GM13977 (cell line): ENCODE data around the gene ACTG1.

ENCODE experiments used
- DNase-seq: peaks from one replicate; pipeline ENCODE4 v3.0.0; 2012; ENCODE audit warnings: low spot score
- CTCF ChIP-seq: IDR thresholded peaks from 2 replicates; pipeline ENCODE4 v1.5.1; 2012; ENCODE audit warnings: mild to moderate bottlenecking, control low read depth; ENCODE audit not compliant: insufficient read depth; ENCODE audit errors: extremely low read depth, missing control alignments
- in situ Hi-C: fragments of 300-500 bp; cut with MboI; formaldehyde crosslinking; loops from one replicate; pipeline ENCODE4 v1.12.0; 2022; ENCODE audit warnings: low sequenced_read_pairs, low pct_unique_long_range_greater_than_20kb, mixed read lengths, inconsistent platforms; ENCODE audit not compliant: unreplicated experiment

Gene ACTG1

GRCh38 chr17:81471818-81472456 is 40.7 kb downstream of the ACTG1 start:
- DNase-seq, result no peak
- no peak for TF ChIP-seq CTCF
- in situ Hi-C loops, result no loop called here

GRCh38 chr17:81470944-81471817 is 41.4 kb downstream of the ACTG1 start:
- no peak for DNase-seq
- TF ChIP-seq CTCF, result no peak
- in situ Hi-C loops, result no loop called here

GRCh38 chr17:81470270-81470943 is 42.2 kb downstream of the ACTG1 start:
- in situ Hi-C loops, result no loop called here
- DNase-seq, result no peak
- TF ChIP-seq CTCF, result no peak

- DNase-seq, result no peak
- TF ChIP-seq CTCF, result no peak
- in situ Hi-C loops, result no loop called here
Observed at GRCh38 chr17:81469266-81469665, 43.3 kb downstream of the ACTG1 start.

GRCh38 chr17:81468770-81469121 is 43.9 kb downstream of the ACTG1 start:
- in situ Hi-C loops, result no loop called here
- no peak for DNase-seq
- no peak for TF ChIP-seq CTCF

- TF ChIP-seq CTCF, result no peak
- in situ Hi-C loops, result no loop called here
- DNase-seq, result no peak
Observed at GRCh38 chr17:81468111-81468769, 44.4 kb downstream of the ACTG1 start.
